ENCODE data around the gene ZFAND3.

ZFAND3 gene

GRCh38 chr6:37821446-37821845, 1.9 kb downstream of the ZFAND3 start:
- Histone ChIP-seq H3K36me3 (ENCODE audit: insufficient read depth, low read length) (0 out of 2 replicates have a peak, but pooled peaks cover 3% of the 10 kb centered on the region), H3K79me2 (ENCODE audit: insufficient read depth, low read length) (peaks cover 74% of the 10 kb centered on the region), H4K20me1 (ENCODE audit: insufficient read depth, low read length) (peaks cover 32% of the 10 kb centered on the region), H3K4me1 (ENCODE audit: insufficient read depth, low read length) (peaks cover 44% of the 10 kb centered on the region), H3K9me3 (ENCODE audit: insufficient read depth, low read length, severe bottlenecking) (no peaks in the 10 kb centered on the region), H3K4me2 (ENCODE audit: insufficient read depth, low read length) (peak overlapping the region; percentile 75), H3K9ac (ENCODE audit: low read depth, low read length) (no peak overlapping the region), H3K27ac (ENCODE audit: low read length) (no peak overlapping the region), H3K4me3 (ENCODE audit: low read depth in 1 of 2, low read length in 2 of 2) (peak overlapping the region in 1 of 2 experiments; percentile 85; a peak in 1 of 4 replicates), H3K27me3 (ENCODE audit: insufficient read depth, low read length, poor library complexity) (no peaks in the 10 kb centered on the region), H2AFZ (ENCODE audit: low read depth, low read length) (no peak overlapping the region)
- no peak for DNase-seq
- ATAC-seq (ENCODE audit: insufficient read depth, low read depth) = no peak
- TF ChIP-seq EZH2 (IDR thresholded peaks at IDR 0.05; ENCODE audit: borderline replicate concordance, low read depth, low read length, severe bottlenecking) (no peak), CTCF (IDR thresholded peaks at IDR 0.05; ENCODE audit: borderline replicate concordance, extremely low read depth, low read length, poor library complexity, severe bottlenecking) (no peak)

GRCh38 chr6:37822851-37823682, 3.5 kb downstream of the ZFAND3 start:
- no peaks in the 10 kb centered on the region for H3K27me3 ChIP-seq (ENCODE audit: insufficient read depth, low read length, poor library complexity)
- H3K79me2 ChIP-seq (ENCODE audit: insufficient read depth, low read length) = peaks cover 90% of the 10 kb centered on the region
- H3K9me3 ChIP-seq (ENCODE audit: insufficient read depth, low read length, severe bottlenecking) = no peaks in the 10 kb centered on the region
- no peak overlapping the region for H3K27ac ChIP-seq (ENCODE audit: low read length)
- peaks cover 48% of the 10 kb centered on the region for H4K20me1 ChIP-seq (ENCODE audit: insufficient read depth, low read length)
- DNase-seq (no peak), ATAC-seq (ENCODE audit: insufficient read depth, low read depth) (no peak)
- no peak overlapping the region for H3K9ac ChIP-seq (ENCODE audit: low read depth, low read length)
- no peak overlapping the region for H2AFZ ChIP-seq (ENCODE audit: low read depth, low read length)
- H3K36me3 ChIP-seq (ENCODE audit: insufficient read depth, low read length) = 0 out of 2 replicates have a peak, but pooled peaks cover 3% of the 10 kb centered on the region
- no peak for TF ChIP-seq EZH2 (IDR thresholded peaks at IDR 0.05; ENCODE audit: borderline replicate concordance, low read depth, low read length, severe bottlenecking)
- TF ChIP-seq CTCF (IDR thresholded peaks at IDR 0.05; ENCODE audit: borderline replicate concordance, extremely low read depth, low read length, poor library complexity, severe bottlenecking) = no peak
- H3K4me3 ChIP-seq (ENCODE audit: low read depth in 1 of 2, low read length in 2 of 2) = no peak overlapping the region
- H3K4me1 ChIP-seq (ENCODE audit: insufficient read depth, low read length) = peaks cover 49% of the 10 kb centered on the region
- peak overlapping the region; percentile 75 for H3K4me2 ChIP-seq (ENCODE audit: insufficient read depth, low read length)

GRCh38 chr6:37824170-37824569, 4.6 kb downstream of the ZFAND3 start:
- Histone ChIP-seq H3K9me3 (ENCODE audit: insufficient read depth, low read length, severe bottlenecking) (no peaks in the 10 kb centered on the region), H3K27me3 (ENCODE audit: insufficient read depth, low read length, poor library complexity) (no peaks in the 10 kb centered on the region), H3K27ac (ENCODE audit: low read length) (no peak overlapping the region), H3K4me2 (ENCODE audit: insufficient read depth, low read length) (no peak overlapping the region), H3K4me1 (ENCODE audit: insufficient read depth, low read length) (peaks cover 52% of the 10 kb centered on the region), H3K36me3 (ENCODE audit: insufficient read depth, low read length) (0 out of 2 replicates have a peak, but pooled peaks cover 3% of the 10 kb centered on the region), H3K79me2 (ENCODE audit: insufficient read depth, low read length) (peaks cover 95% of the 10 kb centered on the region), H4K20me1 (ENCODE audit: insufficient read depth, low read length) (peaks cover 55% of the 10 kb centered on the region), H3K9ac (ENCODE audit: low read depth, low read length) (no peak overlapping the region), H3K4me3 (ENCODE audit: low read depth in 1 of 2, low read length in 2 of 2) (no peak overlapping the region), H2AFZ (ENCODE audit: low read depth, low read length) (no peak overlapping the region)
- no peak for ATAC-seq (ENCODE audit: insufficient read depth, low read depth)
- no peak for DNase-seq
- no peak for TF ChIP-seq EZH2 (IDR thresholded peaks at IDR 0.05; ENCODE audit: borderline replicate concordance, low read depth, low read length, severe bottlenecking)
- TF ChIP-seq CTCF (IDR thresholded peaks at IDR 0.05; ENCODE audit: borderline replicate concordance, extremely low read depth, low read length, poor library complexity, severe bottlenecking) = no peak
